WTC11 (cell line): ENCODE data around the gene SERPINE1.

Source experiments
- ATF6 ChIP-seq: sonication (generic); formaldehyde crosslinking; IDR thresholded peaks from 2 replicates; pipeline ENCODE4 v1.8.1; 2023; ENCODE audit warnings: mild to moderate bottlenecking, missing genetic modification reagents
- CREB1 ChIP-seq: sonication (generic); formaldehyde crosslinking; IDR thresholded peaks from 2 replicates; pipeline ENCODE4 v1.8.0; 2023; ENCODE audit warnings: mild to moderate bottlenecking, missing genetic modification reagents
- CTCF ChIP-seq: fragments of 200-600 bp; IDR thresholded peaks from 2 replicates; pipeline ENCODE4 v1.8.0; 2022; ENCODE audit warnings: antibody characterized with exemption
- ETV6 ChIP-seq: sonication (generic); formaldehyde crosslinking; IDR thresholded peaks from 2 replicates; pipeline ENCODE4 v1.8.1; 2022; ENCODE audit warnings: mild to moderate bottlenecking, missing genetic modification reagents
- MYBL2 ChIP-seq: sonication (generic); formaldehyde crosslinking; IDR thresholded peaks from 2 replicates; pipeline ENCODE4 v1.8.1; 2023; ENCODE audit warnings: mild to moderate bottlenecking, moderate library complexity, missing genetic modification reagents
- NFATC4 ChIP-seq: fragments of 250-450 bp; sonication (Bioruptor Pico); IDR thresholded peaks from 2 replicates; pipeline ENCODE4 v1.9.0; 2021; ENCODE audit warnings: mild to moderate bottlenecking
- NFYB ChIP-seq: sonication (generic); formaldehyde crosslinking; conservative IDR thresholded peaks from 2 replicates; pipeline ENCODE4 v1.8.0; 2022; ENCODE audit warnings: low read depth, missing genetic modification reagents
- NR2C2 ChIP-seq: sonication (generic); formaldehyde crosslinking; IDR thresholded peaks from 2 replicates; pipeline ENCODE4 v1.8.0; 2022; ENCODE audit warnings: mild to moderate bottlenecking, missing genetic modification reagents
- OVOL2 ChIP-seq: fragments of 250-450 bp; sonication (Bioruptor Pico); IDR thresholded peaks from 2 replicates; pipeline ENCODE4 v1.9.0; 2021; ENCODE audit warnings: mild to moderate bottlenecking, borderline replicate concordance
- SOX15 ChIP-seq: fragments of 250-450 bp; sonication (Bioruptor Pico); IDR thresholded peaks from 2 replicates; pipeline ENCODE4 v1.9.0; 2021; ENCODE audit warnings: mild to moderate bottlenecking
- SP1 ChIP-seq: sonication (generic); formaldehyde crosslinking; conservative IDR thresholded peaks from 2 replicates; pipeline ENCODE4 v1.8.1; 2022; ENCODE audit warnings: missing genetic modification reagents
- STAT6 ChIP-seq: sonication (generic); formaldehyde crosslinking; conservative IDR thresholded peaks from 2 replicates; pipeline ENCODE4 v1.8.1; 2023; ENCODE audit warnings: mild to moderate bottlenecking, low read depth, missing genetic modification reagents, moderate library complexity
- TEAD1 ChIP-seq: sonication (generic); formaldehyde crosslinking; IDR thresholded peaks from 2 replicates; pipeline ENCODE4 v1.8.0; 2022; ENCODE audit warnings: mild to moderate bottlenecking, missing genetic modification reagents
- ZNF281 ChIP-seq: sonication (generic); formaldehyde crosslinking; IDR thresholded peaks from 2 replicates; pipeline ENCODE4 v1.8.0; 2023; ENCODE audit warnings: mild to moderate bottlenecking, missing genetic modification reagents

- TF ChIP-seq TEAD1 (no peak), CTCF (no peak), OVOL2 (CRISPR knock-in tag) (no peak), ZNF281 (no peak), CREB1 (CRISPR knock-in tag) (no peak), ETV6 (no peak), NFYB (CRISPR knock-in tag) (no peak), SP1 (CRISPR knock-in tag) (no peak), NR2C2 (no peak), MYBL2 (CRISPR knock-in tag) (no peak), NFATC4 (CRISPR knock-in tag) (no peak), ATF6 (no peak), SOX15 (CRISPR knock-in tag) (no peak), STAT6 (CRISPR knock-in tag) (no peak)
Observed at GRCh38 chr7:101113836-101114235, 13.1 kb upstream of the SERPINE1 start.
